Colonic mucosa (tissue), 4 donors: Measurements from ENCODE around the gene IL22. TPM values are rescaled to one million over a fixed set of nuclear protein-coding genes. Genes with fewer than 3 reads are reported as not detected.
"Not testable (repeated sequence)": the region's sequence is repeated elsewhere in the genome, so short reads cannot be mapped to it uniquely, and the experiment has no call there.

ENCODE experiments used
- DNase-seq: peaks from one replicate; pipeline ENCODE4 v3.0.0-alpha.2; 2020
- H3K27ac ChIP-seq: fragments of 200-600 bp; one replicate; pipeline ENCODE4 v1.8.0; 2021
- H3K27me3 ChIP-seq: fragments of 200-600 bp; one replicate; pipeline ENCODE4 v1.8.0; 2021
- H3K36me3 ChIP-seq: fragments of 200-600 bp; one replicate; pipeline ENCODE4 v1.8.0; 2021
- H3K4me1 ChIP-seq: fragments of 200-600 bp; one replicate; pipeline ENCODE4 v1.8.0; 2021; ENCODE audit warnings: mild to moderate bottlenecking
- H3K4me3 ChIP-seq: fragments of 200-600 bp; one replicate; pipeline ENCODE4 v1.8.0; 2021
- H3K9ac ChIP-seq, 2 donors: one replicate each; pipeline ENCODE4 v1.7.0; 2013; ENCODE audit warnings: control low read depth in 2 of 2, low read depth in 2 of 2, low read length in 2 of 2
- H3K9me3 ChIP-seq: fragments of 200-600 bp; one replicate; pipeline ENCODE4 v1.8.0; 2021
- CTCF ChIP-seq: fragments of 200-600 bp; IDR thresholded peaks from one replicate; pipeline ENCODE4 v1.8.0; 2022; ENCODE audit warnings: antibody characterized with exemption, mild to moderate bottlenecking
- intact Hi-C: fragments of 100-400 bp; cut with DNase I; formaldehyde crosslinking; loops from one replicate; pipeline ENCODE4 v1.14.1; 2022
- total RNA-seq, 2 donors: library from RNA; stranded (reverse); fragmentation: NEBNext Ultra II Directional in 1 of 2; extraction: Animal tissue kit (Norgen Biotek cat#: 25700) in 1 of 2; gene quantifications; one replicate each; pipeline ENCODE4 v1.2.1, GENCODE V29; 2021
- donor health status: healthy.
- donor health status: DM: no; HTN: no; CAD: no.
- donor health status: DM: no; HTN: no; CAD: no.

IL22 gene
- total RNA-seq, 2 donors from 2014 or later: not detected

GRCh38 chr12:68210875-68211274, 42.5 kb downstream of the IL22 start:
- TF ChIP-seq CTCF: no peak
- Histone ChIP-seq H3K4me3 (no peak overlapping the region), H3K27me3 (no peaks in the 10 kb centered on the region), H3K27ac (no peak overlapping the region), H3K4me1 (no peaks in the 10 kb centered on the region), H3K9me3 (no peaks in the 10 kb centered on the region), H3K36me3 (no peaks in the 10 kb centered on the region), H3K9ac (no peak overlapping the region)
- intact Hi-C loops: no loop called here
- no peak for DNase-seq

- H3K4me1 ChIP-seq, DNase-seq, H3K27me3 ChIP-seq, intact Hi-C loops, H3K9me3 ChIP-seq, H3K36me3 ChIP-seq, H3K4me3 ChIP-seq, H3K27ac ChIP-seq, H3K9ac ChIP-seq: not testable (repeated sequence)
Measured at GRCh38 chr12:68209048-68209728, 44.2 kb downstream of the IL22 start.

- H3K9ac ChIP-seq: no peak overlapping the region
- DNase-seq: no peak
- no peaks in the 10 kb centered on the region for H3K4me1 ChIP-seq
- intact Hi-C loops: no loop called here
- H3K4me3 ChIP-seq: no peak overlapping the region
- TF ChIP-seq CTCF: no peak
- H3K27ac ChIP-seq: no peak overlapping the region
- H3K27me3 ChIP-seq: no peaks in the 10 kb centered on the region
- no peaks in the 10 kb centered on the region for H3K36me3 ChIP-seq
- H3K9me3 ChIP-seq: no peaks in the 10 kb centered on the region
Measured at GRCh38 chr12:68207276-68207675, 46.1 kb downstream of the IL22 start.

- intact Hi-C loops: no loop called here
- Histone ChIP-seq H3K9ac (no peak overlapping the region), H3K4me1 (no peaks in the 10 kb centered on the region), H3K36me3 (no peaks in the 10 kb centered on the region), H3K27me3 (no peaks in the 10 kb centered on the region), H3K9me3 (no peaks in the 10 kb centered on the region), H3K27ac (no peak overlapping the region), H3K4me3 (no peak overlapping the region)
- no peak for DNase-seq
- TF ChIP-seq CTCF: no peak
Measured at GRCh38 chr12:68206446-68206845, 47.0 kb downstream of the IL22 start.

- Histone ChIP-seq H3K27ac (no peak overlapping the region), H3K27me3 (no peaks in the 10 kb centered on the region), H3K9me3 (no peaks in the 10 kb centered on the region), H3K9ac (no peak overlapping the region), H3K4me3 (no peak overlapping the region), H3K4me1 (no peaks in the 10 kb centered on the region), H3K36me3 (no peaks in the 10 kb centered on the region)
- no peak for TF ChIP-seq CTCF
- intact Hi-C loops: no loop called here
- DNase-seq: no peak
Measured at GRCh38 chr12:68203460-68203875, 49.9 kb downstream of the IL22 start.

GRCh38 chr12:68200854-68201253, 52.5 kb downstream of the IL22 start:
- H3K4me3 ChIP-seq: no peak overlapping the region
- intact Hi-C loops: no loop called here
- no peak overlapping the region for H3K9ac ChIP-seq
- H3K9me3 ChIP-seq: no peaks in the 10 kb centered on the region
- no peaks in the 10 kb centered on the region for H3K4me1 ChIP-seq
- no peaks in the 10 kb centered on the region for H3K27me3 ChIP-seq
- H3K27ac ChIP-seq: no peak overlapping the region
- no peak for DNase-seq
- no peaks in the 10 kb centered on the region for H3K36me3 ChIP-seq
- TF ChIP-seq CTCF: no peak
